ENCODE data around the gene SSBP4. TPM values are rescaled to one million over a fixed set of nuclear protein-coding genes. Genes with fewer than 3 reads are reported as not detected.
A peak's percentile ranks its signal among the peaks of the same experiment; 100 is the strongest.

Gene SSBP4
- total and polyA plus RNA-seq, 9 of the 15 experiments (the other 6 are each of a cell fraction or from before 2014, with no cell fraction given) = 1.1 to 189 (median 39.0) TPM

GRCh38 chr19:18436671-18437490 lies 17.7 kb downstream of the SSBP4 start (continued):
- TF ChIP-seq UBTF (IDR thresholded peaks at IDR 0.05; ENCODE audit: borderline replicate concordance in 1 of 2, low read depth in 2 of 2, low read length in 2 of 2) (no peak), ZBED1 (IDR thresholded peaks at IDR 0.05) (no peak), TAF7 (tag; IDR thresholded peaks at IDR 0.05) (no peak), NR1H2 (CRISPR knock-in tag; IDR thresholded peaks at IDR 0.05) (no peak), RBM22 (IDR thresholded peaks at IDR 0.05; ENCODE audit: low read depth, low read length, poor library complexity, severe bottlenecking) (peak; percentile 51), HDAC2 (IDR thresholded peaks at IDR 0.05) (peak; percentile 48; the same call in 1 of the 2 replicates), RBBP5 (IDR thresholded peaks at IDR 0.05; ENCODE audit: borderline replicate concordance, insufficient read depth, low read length, poor library complexity, severe bottlenecking) (peak; percentile 27), GABPA (tag; conservative IDR thresholded peaks at IDR 0.05; ENCODE audit: low read depth) (peak; percentile 48; the same call in 1 of the 2 replicates), ZBTB40 (IDR thresholded peaks at IDR 0.05) (no peak), ZBTB40 (CRISPR knock-in tag; IDR thresholded peaks at IDR 0.05) (no peak), ZNF592 (IDR thresholded peaks at IDR 0.05) (peak; percentile 29; the same call in 1 of the 2 replicates)

Measured in K562 (cell line).